Esophagus mucosa (tissue), 1 donor: ENCODE data around the gene MFN2. TPM values are rescaled to one million over a fixed set of nuclear protein-coding genes. Genes with fewer than 3 reads are reported as not detected.
"Not testable (repeated sequence)": the region's sequence is repeated elsewhere in the genome, so short reads cannot be mapped to it uniquely, and the experiment has no call there.

Experiments
- ATAC-seq: fragments of 200-7000 bp; cut with Tn5 transposase; one replicate; pipeline ENCODE4 v1.9.1; 2020
- total RNA-seq: library from RNA; stranded (reverse); gene quantifications from one replicate; pipeline ENCODE4 v1.2.4, GENCODE V29; 2023
- donor health status: DM: yes; HTN: yes; CAD: no.

Gene MFN2
- total RNA-seq, 1 donor from 2014 or later: 96.5 TPM

GRCh38 chr1:12028248-12028647 lies 48.0 kb downstream of the MFN2 start:
- ATAC-seq: no peak

- no peak for ATAC-seq
These were observed 48.8 kb downstream of the MFN2 start for GRCh38 chr1:12028957-12029511.

- ATAC-seq: peak; percentile 24
These were observed 49.6 kb downstream of the MFN2 start for GRCh38 chr1:12029720-12030339.

- ATAC-seq: peak; percentile 62
These were observed 51.1 kb downstream of the MFN2 start for GRCh38 chr1:12031039-12031980.

- ATAC-seq: no peak
These were observed 51.9 kb downstream of the MFN2 start for GRCh38 chr1:12032161-12032621.

- not testable (repeated sequence) for ATAC-seq
These were observed 53.2 kb downstream of the MFN2 start for GRCh38 chr1:12033441-12033840.

GRCh38 chr1:12034381-12034801 lies 54.1 kb downstream of the MFN2 start:
- ATAC-seq: no peak

GRCh38 chr1:12035312-12035711 lies 55.1 kb downstream of the MFN2 start:
- ATAC-seq: no peak

- no peak for ATAC-seq
These were observed 57.5 kb downstream of the MFN2 start for GRCh38 chr1:12037486-12038355.

- ATAC-seq: no peak
These were observed 58.3 kb downstream of the MFN2 start for GRCh38 chr1:12038356-12039163.

GRCh38 chr1:12039164-12039525 lies 58.9 kb downstream of the MFN2 start:
- no peak for ATAC-seq

- peak; percentile 40 for ATAC-seq
These were observed 59.7 kb downstream of the MFN2 start for GRCh38 chr1:12039824-12040456.

- ATAC-seq: peak; percentile 61
These were observed 60.3 kb downstream of the MFN2 start for GRCh38 chr1:12040457-12041051.

GRCh38 chr1:12044187-12044877 lies 64.1 kb downstream of the MFN2 start:
- not testable (repeated sequence) for ATAC-seq

- ATAC-seq: no peak
These were observed 66.5 kb downstream of the MFN2 start for GRCh38 chr1:12046749-12047119.

GRCh38 chr1:12047120-12047876 lies 67.1 kb downstream of the MFN2 start:
- peak; percentile 10 for ATAC-seq

- no peak for ATAC-seq
These were observed 68.1 kb downstream of the MFN2 start for GRCh38 chr1:12048372-12048771.

GRCh38 chr1:12049616-12050015 lies 69.4 kb downstream of the MFN2 start:
- ATAC-seq: no peak

GRCh38 chr1:12051361-12051760 lies 71.1 kb downstream of the MFN2 start:
- no peak for ATAC-seq
